NB4 (cell line): ENCODE data around the gene THOC2.
A peak's percentile ranks its signal among the peaks of the same experiment; 100 is the strongest.
"Not testable (repeated sequence)": the region's sequence is repeated elsewhere in the genome, so short reads cannot be mapped to it uniquely, and the experiment has no call there.

Experiments
- DNase-seq: peaks from one replicate; pipeline ENCODE4 v3.0.0; 2010; ENCODE audit warnings: low read depth
- H3K4me3 ChIP-seq: one replicate; pipeline ENCODE4 v1.5.1; 2011; ENCODE audit warnings: mild to moderate bottlenecking, low read depth, low read length, moderate library complexity
- CTCF ChIP-seq: IDR thresholded peaks from one replicate; pipeline ENCODE4 v1.5.1; 2012; ENCODE audit warnings: low read depth, low read length
- MAX ChIP-seq: IDR thresholded peaks from 2 replicates; pipeline ENCODE4 v1.6.1; 2011; ENCODE audit warnings: low read depth, low read length
- MYC ChIP-seq: IDR thresholded peaks from 2 replicates; pipeline ENCODE4 v1.6.1; 2011; ENCODE audit warnings: low read depth, low read length
- POLR2A ChIP-seq: IDR thresholded peaks from 2 replicates; pipeline ENCODE4 v1.6.1; 2011; ENCODE audit warnings: mild to moderate bottlenecking; ENCODE audit not compliant: insufficient read length; ENCODE audit errors: extremely low read depth

Gene THOC2

GRCh38 chrX:123764967-123765871 lies 32.4 kb upstream of the THOC2 start:
- TF ChIP-seq POLR2A (peak; percentile 34), CTCF (no peak)
- peak overlapping the region; percentile 64 for H3K4me3 ChIP-seq
- DNase-seq: peak; percentile 90

- H3K4me3 ChIP-seq, DNase-seq: not testable (repeated sequence)
These were observed 27.0 kb upstream of the THOC2 start for GRCh38 chrX:123759849-123760248.

- DNase-seq, H3K4me3 ChIP-seq: not testable (repeated sequence)
These were observed 24.9 kb upstream of the THOC2 start for GRCh38 chrX:123757794-123758193.

GRCh38 chrX:123756320-123756719 lies 23.5 kb upstream of the THOC2 start:
- TF ChIP-seq MAX (no peak), MYC (no peak), CTCF (no peak), POLR2A (no peak)
- H3K4me3 ChIP-seq: no peak overlapping the region
- DNase-seq: no peak

GRCh38 chrX:123755107-123755506 lies 22.3 kb upstream of the THOC2 start:
- no peak for DNase-seq
- TF ChIP-seq MYC: no peak
- TF ChIP-seq MAX: no peak
- TF ChIP-seq POLR2A: no peak
- TF ChIP-seq CTCF: no peak
- no peak overlapping the region for H3K4me3 ChIP-seq

- TF ChIP-seq MAX (no peak), CTCF (no peak), POLR2A (no peak), MYC (no peak)
- no peak for DNase-seq
- H3K4me3 ChIP-seq: no peak overlapping the region
These were observed 21.0 kb upstream of the THOC2 start for GRCh38 chrX:123753656-123754350.

- no peak for TF ChIP-seq MYC
- no peak for TF ChIP-seq CTCF
- TF ChIP-seq POLR2A: no peak
- no peak for TF ChIP-seq MAX
- no peak overlapping the region for H3K4me3 ChIP-seq
- DNase-seq: no peak
These were observed 16.8 kb upstream of the THOC2 start for GRCh38 chrX:123749643-123750042.
